Measurements from ENCODE around the gene STPG2.

The STPG2 gene

GRCh38 chr4:98143001-98143899 is at the start of gene STPG2:
Gene STPG2, minus strand, starts transcription at chr4:98143476.
- peak; percentile 93 for DNase-seq

GRCh38 chr4:98185279-98185678 is 42.0 kb upstream of the STPG2 start:
- no peak for DNase-seq

GRCh38 chr4:98181809-98182208 is 38.5 kb upstream of the STPG2 start:
- DNase-seq = no peak

- no peak for DNase-seq
These were observed 36.7 kb upstream of the STPG2 start for GRCh38 chr4:98179951-98180350.

GRCh38 chr4:98176531-98176930 is 33.3 kb upstream of the STPG2 start:
- DNase-seq = no peak

GRCh38 chr4:98170035-98170434 is 26.8 kb upstream of the STPG2 start:
- no peak for DNase-seq

- no peak for DNase-seq
These were observed 23.4 kb upstream of the STPG2 start for GRCh38 chr4:98166731-98167041.

- no peak for DNase-seq
These were observed 22.9 kb upstream of the STPG2 start for GRCh38 chr4:98166025-98166730.

GRCh38 chr4:98162696-98163095 is 19.4 kb upstream of the STPG2 start:
- DNase-seq = no peak

GRCh38 chr4:98151145-98151924 is 8.1 kb upstream of the STPG2 start:
- no peak for DNase-seq

GRCh38 chr4:98150092-98150761 is 7.0 kb upstream of the STPG2 start:
- no peak for DNase-seq

GRCh38 chr4:98148856-98149255 is 5.6 kb upstream of the STPG2 start:
- no peak for DNase-seq

GRCh38 chr4:98126141-98126540 is 17.1 kb downstream of the STPG2 start:
- DNase-seq = no peak

- DNase-seq = no peak
These were observed 17.7 kb downstream of the STPG2 start for GRCh38 chr4:98125585-98125984.

GRCh38 chr4:98117363-98117762 is 25.9 kb downstream of the STPG2 start:
- no peak for DNase-seq

GRCh38 chr4:98113012-98113411 is 30.3 kb downstream of the STPG2 start:
- DNase-seq = no peak

GRCh38 chr4:98110929-98111328 is 32.3 kb downstream of the STPG2 start:
- DNase-seq = no peak

GRCh38 chr4:98110214-98110613 is 33.1 kb downstream of the STPG2 start:
- DNase-seq = no peak

GRCh38 chr4:98102660-98103059 is 40.6 kb downstream of the STPG2 start:
- no peak for DNase-seq

- DNase-seq = no peak
These were observed 41.3 kb downstream of the STPG2 start for GRCh38 chr4:98101988-98102387.

- DNase-seq = no peak
These were observed 44.5 kb downstream of the STPG2 start for GRCh38 chr4:98098764-98099163.

GRCh38 chr4:98094118-98094517 is 49.2 kb downstream of the STPG2 start:
- no peak for DNase-seq

GRCh38 chr4:98093662-98094061 is 49.6 kb downstream of the STPG2 start:
- no peak for DNase-seq

All from activated effector memory CD4-positive, alpha-beta T cell treated with Interleukin-2 at 50 U/mL for 16 hours (primary cell).